Fibroblast of lung (primary cell): ENCODE results near the gene BCAS1. TPM values are rescaled to one million over a fixed set of nuclear protein-coding genes. Genes with fewer than 3 reads are reported as not detected.

ENCODE experiments used
- DNase-seq, 2 donors: peaks; one replicate each; pipeline versions ENCODE4 v3.0.0 to v3.0.0-alpha.2; 2010; ENCODE audit warnings: low read depth in 2 of 2
- H2AFZ ChIP-seq: 2 replicates; pipeline ENCODE4 v1.5.1; 2012; ENCODE audit warnings: low read length, control low read depth, inconsistent platforms
- H3K27ac ChIP-seq: 2 replicates; pipeline ENCODE4 v1.5.1; 2011; ENCODE audit warnings: low read length, control low read depth; ENCODE audit not compliant: insufficient read depth
- H3K27me3 ChIP-seq: 2 replicates; pipeline ENCODE4 v1.5.1; 2011; ENCODE audit warnings: mild to moderate bottlenecking, low read length; ENCODE audit not compliant: control insufficient read depth, insufficient read depth
- H3K36me3 ChIP-seq: 2 replicates; pipeline ENCODE4 v1.5.1; 2011; ENCODE audit warnings: low read length; ENCODE audit not compliant: control insufficient read depth, insufficient read depth
- H3K4me1 ChIP-seq: 2 replicates; pipeline ENCODE4 v1.5.1; 2011; ENCODE audit warnings: low read length; ENCODE audit not compliant: control insufficient read depth, insufficient read depth; ENCODE audit errors: extremely low read depth
- H3K4me2 ChIP-seq: 2 replicates; pipeline ENCODE4 v1.5.1; 2011; ENCODE audit warnings: low read length, control low read depth; ENCODE audit not compliant: insufficient read depth; ENCODE audit errors: extremely low read depth
- H3K4me3 ChIP-seq, 4 experiments: fragments of 200-600 bp in 1 of 4; sonication (generic) in 1 of 4; replicated peaks in 1 of 4; 2 replicates each; pipeline ENCODE4 v1.5.1; 2011 to 2016; ENCODE audit warnings: low read length in 4 of 4, low read depth in 3 of 4, mild to moderate bottlenecking in 3 of 4, control low read depth in 2 of 4, inconsistent platforms in 1 of 4, mixed read lengths in 1 of 4; ENCODE audit not compliant: insufficient read depth in 1 of 4; ENCODE audit errors: control extremely low read depth in 1 of 4
- H3K79me2 ChIP-seq: 2 replicates; pipeline ENCODE4 v1.5.1; 2012; ENCODE audit warnings: mild to moderate bottlenecking, low read length, inconsistent platforms; ENCODE audit not compliant: control insufficient read depth, insufficient read depth
- H3K9ac ChIP-seq: 2 replicates; pipeline ENCODE4 v1.5.1; 2011; ENCODE audit warnings: mild to moderate bottlenecking, low read length, control low read depth; ENCODE audit not compliant: insufficient read depth
- H3K9me3 ChIP-seq: 2 replicates; pipeline ENCODE4 v1.5.1; 2012; ENCODE audit warnings: low read depth, low read length; ENCODE audit not compliant: control insufficient read depth, insufficient read depth
- H4K20me1 ChIP-seq: 2 replicates; pipeline ENCODE4 v1.5.1; 2011; ENCODE audit warnings: low read length; ENCODE audit not compliant: control insufficient read depth, insufficient read depth; ENCODE audit errors: extremely low read depth
- CTCF ChIP-seq, 2 donors: IDR thresholded peaks in 1 of 2; conservative IDR thresholded peaks in 1 of 2; 1 replicate in 1 of 2; 2 replicates in 1 of 2; pipeline ENCODE4 v1.5.1; 2011 to 2012; ENCODE audit warnings: low read length in 2 of 2, control low read depth in 1 of 2, inconsistent platforms in 1 of 2, low read depth in 1 of 2, mild to moderate bottlenecking in 1 of 2
- EZH2 ChIP-seq: IDR thresholded peaks from 2 replicates; pipeline ENCODE4 v1.5.1; 2012; ENCODE audit warnings: low read length, control low read depth, mild to moderate bottlenecking; ENCODE audit errors: missing control alignments
- polyA plus RNA-seq, 2 donors: library from polyadenylated mRNA; depleted of rRNA in 1 of 2; stranded (reverse) in 1 of 2; unstranded in 1 of 2; fragments of >200 nt; gene quantifications; 2 replicates each; pipeline ENCODE4 v1.2.1, GENCODE V29; 2011 to 2012; ENCODE audit warnings: missing spikeins in 1 of 2
- total RNA-seq: library from RNA; depleted of rRNA; stranded (reverse); fragments of >200 nt; gene quantifications from 2 replicates; pipeline ENCODE4 v1.2.1, GENCODE V29; 2014

Gene BCAS1
- total and polyA plus RNA-seq, 2 donors (not counting 1 experiment from before 2014, with no cell fraction given), result 0.17 TPM; not detected in 1

- no peak for DNase-seq
- Histone ChIP-seq H3K4me3 (no peak overlapping the region), H2AFZ (no peak overlapping the region), H3K36me3 (no peaks in the 10 kb centered on the region), H3K9me3 (no peaks in the 10 kb centered on the region), H3K27me3 (peaks cover 3% of the 10 kb centered on the region), H3K79me2 (no peaks in the 10 kb centered on the region), H3K27ac (no peak overlapping the region), H4K20me1 (no peaks in the 10 kb centered on the region), H3K9ac (no peak overlapping the region), H3K4me1 (no peaks in the 10 kb centered on the region), H3K4me2 (no peak overlapping the region)
- TF ChIP-seq EZH2, result no peak
- no peak for TF ChIP-seq CTCF (conservative IDR thresholded peaks at IDR 0.05 in 1 of 2, IDR thresholded peaks at IDR 0.05 in 1 of 2; ENCODE audit: low read depth in 1 of 2, low read length in 2 of 2)
Measured at GRCh38 chr20:54084193-54084592, 13.8 kb upstream of the BCAS1 start.

- Histone ChIP-seq H3K36me3 (no peaks in the 10 kb centered on the region), H3K4me1 (no peaks in the 10 kb centered on the region), H3K27me3 (no peaks in the 10 kb centered on the region), H3K9me3 (no peaks in the 10 kb centered on the region), H3K9ac (no peak overlapping the region), H2AFZ (no peak overlapping the region), H3K27ac (no peak overlapping the region), H3K4me2 (no peak overlapping the region), H3K4me3 (no peak overlapping the region), H4K20me1 (no peaks in the 10 kb centered on the region), H3K79me2 (no peaks in the 10 kb centered on the region)
- DNase-seq, result no peak
- no peak for TF ChIP-seq CTCF (conservative IDR thresholded peaks at IDR 0.05 in 1 of 2, IDR thresholded peaks at IDR 0.05 in 1 of 2; ENCODE audit: low read depth in 1 of 2, low read length in 2 of 2)
- TF ChIP-seq EZH2, result no peak
Measured at GRCh38 chr20:54083459-54083858, 13.1 kb upstream of the BCAS1 start.

GRCh38 chr20:54082100-54082499 lies 11.7 kb upstream of the BCAS1 start:
- Histone ChIP-seq H3K9ac (no peak overlapping the region), H2AFZ (no peak overlapping the region), H4K20me1 (no peaks in the 10 kb centered on the region), H3K4me3 (no peak overlapping the region), H3K4me1 (no peaks in the 10 kb centered on the region), H3K27ac (no peak overlapping the region), H3K79me2 (no peaks in the 10 kb centered on the region), H3K36me3 (no peaks in the 10 kb centered on the region), H3K4me2 (no peak overlapping the region), H3K9me3 (no peaks in the 10 kb centered on the region), H3K27me3 (no peaks in the 10 kb centered on the region)
- no peak for DNase-seq
- no peak for TF ChIP-seq CTCF (conservative IDR thresholded peaks at IDR 0.05 in 1 of 2, IDR thresholded peaks at IDR 0.05 in 1 of 2; ENCODE audit: low read depth in 1 of 2, low read length in 2 of 2)
- TF ChIP-seq EZH2, result no peak
